DOHH2 (cell line): ENCODE data around the gene OGFOD3.

Source experiments
- CTCF ChIP-seq: fragments of 200-600 bp; sonication (generic); IDR thresholded peaks from one replicate; pipeline ENCODE4 v1.5.1; 2014; ENCODE audit warnings: antibody characterized with exemption, mild to moderate bottlenecking, low read depth, low read length; ENCODE audit not compliant: poor library complexity, severe bottlenecking
- EZH2phosphoT487 ChIP-seq: fragments of 200-600 bp; sonication (generic); IDR thresholded peaks from 2 replicates; pipeline ENCODE4 v1.6.1; 2017; ENCODE audit warnings: borderline replicate concordance, mild to moderate bottlenecking, antibody characterized with exemption, low read length, moderate library complexity, mixed read lengths

DNA sequence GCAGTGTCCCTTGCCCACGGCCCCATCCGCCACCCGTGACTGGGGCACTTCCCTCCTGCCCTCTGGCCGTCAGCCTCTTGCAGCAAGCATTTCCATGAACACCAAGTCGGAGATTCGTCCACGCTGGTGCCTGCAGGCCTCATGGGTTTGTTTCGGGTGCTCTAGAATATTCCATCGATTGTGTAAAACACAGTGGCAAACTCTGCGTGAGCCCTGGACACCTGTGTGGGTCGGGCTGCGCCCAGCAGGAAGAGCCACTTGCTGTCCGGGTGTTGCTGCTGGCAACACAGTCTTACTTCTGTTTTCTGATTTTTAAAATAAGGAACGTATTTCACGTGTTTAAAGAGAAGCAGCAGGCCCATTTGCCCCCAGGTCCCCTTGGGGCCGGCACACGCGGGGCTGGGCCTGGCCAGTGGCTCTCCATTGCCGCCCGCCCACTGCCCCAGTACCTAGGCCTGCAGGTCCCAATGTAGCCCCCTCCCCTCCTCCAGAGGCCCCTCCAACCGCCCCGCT lies 22.1 kb upstream of the OGFOD3 start:
- TF ChIP-seq CTCF = no peak
- TF ChIP-seq EZH2phosphoT487 = no peak
